GM12878 (cell line): ENCODE results near the gene YAP1. TPM values are rescaled to one million over a fixed set of nuclear protein-coding genes. Genes with fewer than 3 reads are reported as not detected.

Experiments used
- ATAC-seq: fragments of 200-7000 bp; cut with Tn5 transposase; 3 replicates; pipeline ENCODE4 v1.9.1; 2020; ENCODE audit warnings: mild to moderate bottlenecking, moderate library complexity
- BruUV-seq: library from RNA; stranded (reverse); fragments of 400-500 nt; replicated peaks from 2 replicates; lab custom pipeline; 2021; lab: Mats Ljungman, UMichigan
- CTCF ChIA-PET: fragments of 300-600 bp; sonication (Branson Sonifier 250); formaldehyde crosslinking; extraction: SDS; loops from one replicate; lab custom pipeline; 2021; ENCODE audit warnings: inconsistent platforms; lab: Yijun Ruan, JAX
- POLR2A ChIA-PET: fragments of 350-600 bp; formaldehyde crosslinking; extraction: SDS; loops from one replicate; lab custom pipeline; 2021; ENCODE audit warnings: inconsistent platforms; lab: Charles Lee
- RAD21 ChIA-PET: fragments of 300-600 bp; sonication (Branson Sonifier 250); formaldehyde crosslinking; loops from one replicate; lab custom pipeline; 2023; ENCODE audit warnings: antibody characterized with exemption; ENCODE audit not compliant: unreplicated experiment; lab: Charles Lee
- SMC1A ChIA-PET: fragments of 300-600 bp; sonication (Branson Sonifier 250); formaldehyde crosslinking; loops from one replicate; lab custom pipeline; 2023; ENCODE audit not compliant: unreplicated experiment, uncharacterized antibody; lab: Charles Lee
- DNase-seq: peaks from one replicate; pipeline ENCODE4 v3.0.0-alpha.2; 2011; ENCODE audit warnings: low read depth, low spot score
- FAIRE-seq: peaks from 3 replicates; lab custom pipeline; 2011; peaks lifted over from hg19 to GRCh38; lab: Jason Lieb, UNC
- H2AFZ ChIP-seq: 2 replicates; pipeline ENCODE4 v1.6.0; 2011; ENCODE audit warnings: low read depth, low read length, control low read depth; ENCODE audit not compliant: control insufficient read depth
- H3K27ac ChIP-seq: 2 replicates; pipeline ENCODE4 v1.5.1; 2011; ENCODE audit warnings: control low read depth; ENCODE audit not compliant: control insufficient read depth, insufficient read depth
- H3K27me3 ChIP-seq, 2 experiments: replicated peaks in 1 of 2; 2 replicates each; pipeline versions ENCODE4 v1.6.0 to v1.6.1; 2011; ENCODE audit warnings: low read length in 1 of 2; ENCODE audit not compliant: control insufficient read depth in 2 of 2, insufficient read depth in 2 of 2
- H3K36me3 ChIP-seq, 2 experiments: 2 replicates each; pipeline ENCODE4 v1.5.1; 2011; ENCODE audit warnings: low read length in 1 of 2; ENCODE audit not compliant: control insufficient read depth in 2 of 2, insufficient read depth in 2 of 2
- H3K4me1 ChIP-seq: 2 replicates; pipeline ENCODE4 v1.6.1; 2011; ENCODE audit warnings: mild to moderate bottlenecking, low read length, moderate library complexity, mixed read lengths; ENCODE audit not compliant: control insufficient read depth, insufficient read depth
- H3K4me2 ChIP-seq: 2 replicates; pipeline ENCODE4 v1.6.0; 2011; ENCODE audit warnings: control low read depth; ENCODE audit not compliant: control insufficient read depth, insufficient read depth
- H3K4me3 ChIP-seq: fragments of 200-600 bp; sonication (generic); 2 replicates; pipeline ENCODE4 v1.5.1; 2016
- H3K79me2 ChIP-seq: 2 replicates; pipeline ENCODE4 v1.6.0; 2011; ENCODE audit warnings: low read length; ENCODE audit not compliant: control insufficient read depth, insufficient read depth
- H3K9ac ChIP-seq: 2 replicates; pipeline ENCODE4 v1.8.0; 2011; ENCODE audit warnings: low read length, control low read depth, mixed read lengths; ENCODE audit not compliant: control insufficient read depth, insufficient read depth
- H3K9me3 ChIP-seq: replicated peaks from 3 replicates; pipeline ENCODE4 v1.5.1; 2011; ENCODE audit warnings: mild to moderate bottlenecking, low read length; ENCODE audit not compliant: control insufficient read depth, insufficient read depth
- H4K20me1 ChIP-seq: 2 replicates; pipeline ENCODE4 v1.6.0; 2011; ENCODE audit not compliant: control insufficient read depth, insufficient read depth
- BCLAF1 ChIP-seq: fragments of 450-650 bp; IDR thresholded peaks from 2 replicates; pipeline ENCODE4 v1.6.1; 2017; ENCODE audit warnings: antibody characterized with exemption, mild to moderate bottlenecking, moderate library complexity
- BRCA1 ChIP-seq: IDR thresholded peaks from 2 replicates; pipeline ENCODE4 v1.6.1; 2011; ENCODE audit warnings: low read depth, low read length, improper control_type of control experiment
- CBX5 ChIP-seq: sonication (generic); IDR thresholded peaks from 2 replicates; pipeline ENCODE4 v1.6.1; 2016; ENCODE audit warnings: low read depth, moderate library complexity, mild to moderate bottlenecking, inconsistent platforms
- FOS ChIP-seq: IDR thresholded peaks from 3 replicates; pipeline ENCODE4 v1.6.1; 2011; ENCODE audit warnings: borderline replicate concordance; ENCODE audit not compliant: insufficient read length; ENCODE audit errors: extremely low read depth
- MYB ChIP-seq: fragments of 150-350 bp; IDR thresholded peaks from 2 replicates; pipeline ENCODE4 v1.6.1; 2014; ENCODE audit warnings: mild to moderate bottlenecking, low read depth, low read length, borderline replicate concordance
- NFYA ChIP-seq: IDR thresholded peaks from 2 replicates; pipeline ENCODE4 v1.6.1; 2011; ENCODE audit warnings: low read depth, mild to moderate bottlenecking, low read length, improper control_type of control experiment, borderline replicate concordance
- RBBP5 ChIP-seq: fragments of 200-600 bp; sonication (generic); conservative IDR thresholded peaks from 2 replicates; pipeline ENCODE4 v1.6.1; 2016
- TCF3 ChIP-seq: IDR thresholded peaks from 2 replicates; pipeline ENCODE4 v1.6.1; 2012; ENCODE audit warnings: low read depth, mild to moderate bottlenecking, low read length, borderline replicate concordance; ENCODE audit not compliant: insufficient read depth
- YY1 ChIP-seq: IDR thresholded peaks from 2 replicates; pipeline ENCODE4 v1.6.1; 2011; ENCODE audit warnings: low read depth, mild to moderate bottlenecking, low read length
- in situ Hi-C: fragments of 300-500 bp; cut with MboI; formaldehyde crosslinking; loops from 9 replicates; pipeline ENCODE4 v1.14.3; 2018; ENCODE audit warnings: mixed read lengths
- intact Hi-C: fragments of 100-400 bp; cut with micrococcal nuclease; formaldehyde crosslinking; loops from one replicate; pipeline ENCODE4 v1.14.2; 2022; ENCODE audit not compliant: unreplicated experiment
- polyA plus RNA-seq, 11 experiments: library from polyadenylated mRNA; depleted of rRNA in 4 of 11; unstranded in 6 of 11; stranded (reverse) in 5 of 11; fragments of >200 nt; fragmentation: Nextera tagmentation in 4 of 11; fragmentation: Illumina TruSeq in 1 of 11; extraction: Ambion mirVana in 4 of 11; extraction: Trizol in 1 of 11; gene quantifications; 1 replicate in 1 of 11; 2 replicates in 10 of 11; pipeline versions ENCODE4 v1.2.1 to v1.2.3, GENCODE V29; 2011 to 2016; ENCODE audit warnings: inconsistent platforms in 2 of 11, missing spikeins in 2 of 11, low read depth in 1 of 11
- total RNA-seq, 4 experiments: library from RNA; depleted of rRNA in 3 of 4; stranded (reverse); fragments of >200 nt in 3 of 4; fragmentation: Illumina TruSeq in 1 of 4; extraction: Trizol in 1 of 4; gene quantifications; 2 replicates each; pipeline versions ENCODE4 v1.2.1 to v1.2.3, GENCODE V29; 2013 to 2021

Gene YAP1
- total and polyA plus RNA-seq, 10 of the 15 experiments (the other 5 are each of a cell fraction or from before 2014, with no cell fraction given), result 0.03 to 0.33 (median 0.10) TPM; not detected in 6

DNA sequence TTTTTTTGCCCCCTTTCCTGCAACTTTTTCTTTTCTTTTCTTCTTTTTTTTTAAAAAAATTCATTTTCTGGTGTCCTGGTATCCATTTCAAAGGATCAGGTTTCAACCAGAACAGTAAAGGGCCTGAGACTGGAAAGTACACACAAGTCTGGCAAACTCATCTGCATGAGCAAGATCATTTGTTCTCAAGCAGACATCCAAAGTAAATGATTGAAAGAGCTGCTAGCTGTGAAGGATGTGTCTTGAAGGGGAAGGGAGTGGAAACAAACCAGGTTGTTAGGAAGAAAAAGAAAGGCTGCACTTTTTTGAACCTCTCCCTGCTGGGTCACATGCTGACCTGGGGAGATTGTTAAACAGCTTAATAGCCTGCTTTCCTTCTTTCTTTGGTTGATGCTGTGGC, 5.3 kb downstream of the YAP1 start:
- no TSS peak for BruUV-seq
- Histone ChIP-seq H3K9me3 (no peaks in the 10 kb centered on the region), H3K9ac (no peak overlapping the region), H3K4me1 (no peaks in the 10 kb centered on the region), H2AFZ (no peak overlapping the region), H3K4me2 (no peak overlapping the region), H3K27me3 (peaks cover 2 to 3% of the 10 kb centered on the region in 2 experiments; a peak in 3 of 4 replicates), H3K79me2 (no peaks in the 10 kb centered on the region), H3K36me3 (no peaks in the 10 kb centered on the region), H3K27ac (no peak overlapping the region), H4K20me1 (no peaks in the 10 kb centered on the region)
- FAIRE-seq (no peak), ATAC-seq (no peak), DNase-seq (no peak)
- ChIA-PET RAD21 (no interaction called here), POLR2A (no interaction called here), CTCF (no interaction called here)
- intact Hi-C loops, result no loop called here
- no peak for TF ChIP-seq CBX5
- no peak for TF ChIP-seq NFYA
- TF ChIP-seq YY1, result no peak
- TF ChIP-seq BCLAF1, result no peak
- TF ChIP-seq MYB, result no peak
- TF ChIP-seq RBBP5, result no peak
- no peak for TF ChIP-seq TCF3
- TF ChIP-seq FOS, result no peak
- no peak for TF ChIP-seq BRCA1
- TF ChIP-seq, all 136 proteins: peak for 0
- SMC1A ChIA-PET, result no interaction called here
- H3K4me3 ChIP-seq, result no peak overlapping the region
- in situ Hi-C loops, result no loop called here
